Measurements from ENCODE around the gene FAM241A. TPM values are rescaled to one million over a fixed set of nuclear protein-coding genes. Genes with fewer than 3 reads are reported as not detected.

FAM241A gene
- total and polyA plus RNA-seq, 2 donors (not counting 1 experiment from before 2014, with no cell fraction given), result 1.2 to 1.7 TPM

- TF ChIP-seq EZH2 (IDR thresholded peaks at IDR 0.05; ENCODE audit: low read length, missing control alignments), result no peak
- no peak for TF ChIP-seq CTCF (conservative IDR thresholded peaks at IDR 0.05 in 1 of 2, IDR thresholded peaks at IDR 0.05 in 1 of 2; ENCODE audit: low read depth in 1 of 2, low read length in 2 of 2)
- H3K27ac ChIP-seq (ENCODE audit: insufficient read depth, low read length), result no peak overlapping the region
- no peaks in the 10 kb centered on the region for H3K36me3 ChIP-seq (ENCODE audit: control insufficient read depth, insufficient read depth, low read length)
These were observed 40.1 kb downstream of the FAM241A start for GRCh38 chr4:112185334-112185733.

GRCh38 chr4:112185740-112186670 lies 40.8 kb downstream of the FAM241A start:
- Histone ChIP-seq H3K36me3 (ENCODE audit: control insufficient read depth, insufficient read depth, low read length) (no peaks in the 10 kb centered on the region), H3K27ac (ENCODE audit: insufficient read depth, low read length) (no peak overlapping the region), H3K27me3 (ENCODE audit: control insufficient read depth, insufficient read depth, low read length) (no peaks in the 10 kb centered on the region), H3K9ac (ENCODE audit: insufficient read depth, low read length) (no peak overlapping the region), H3K4me3 (replicated peaks in 1 of 4; ENCODE audit: control extremely low read depth in 1 of 4, insufficient read depth in 1 of 4, low read depth in 3 of 4, low read length in 4 of 4) (no peak overlapping the region), H4K20me1 (ENCODE audit: control insufficient read depth, extremely low read depth, insufficient read depth, low read length) (no peaks in the 10 kb centered on the region), H3K4me1 (ENCODE audit: control insufficient read depth, extremely low read depth, insufficient read depth, low read length) (no peaks in the 10 kb centered on the region), H3K79me2 (ENCODE audit: control insufficient read depth, insufficient read depth, low read length) (no peaks in the 10 kb centered on the region), H2AFZ (ENCODE audit: low read length) (no peak overlapping the region), H3K4me2 (ENCODE audit: extremely low read depth, insufficient read depth, low read length) (no peak overlapping the region), H3K9me3 (ENCODE audit: control insufficient read depth, insufficient read depth, low read depth, low read length) (no peaks in the 10 kb centered on the region)
- peak in 1 of 2 donors; percentile 42 for DNase-seq (ENCODE audit: low read depth in 2 of 2)
- no peak for TF ChIP-seq CTCF (conservative IDR thresholded peaks at IDR 0.05 in 1 of 2, IDR thresholded peaks at IDR 0.05 in 1 of 2; ENCODE audit: low read depth in 1 of 2, low read length in 2 of 2)
- no peak for TF ChIP-seq EZH2 (IDR thresholded peaks at IDR 0.05; ENCODE audit: low read length, missing control alignments)

More at GRCh38 chr4:112185334-112185733, 40.1 kb downstream of the FAM241A start:
- no peak overlapping the region for H2AFZ ChIP-seq (ENCODE audit: low read length)
- no peaks in the 10 kb centered on the region for H3K9me3 ChIP-seq (ENCODE audit: control insufficient read depth, insufficient read depth, low read depth, low read length)
- no peak overlapping the region for H3K9ac ChIP-seq (ENCODE audit: insufficient read depth, low read length)
- no peak overlapping the region for H3K4me3 ChIP-seq (replicated peaks in 1 of 4; ENCODE audit: control extremely low read depth in 1 of 4, insufficient read depth in 1 of 4, low read depth in 3 of 4, low read length in 4 of 4)
- no peak overlapping the region for H3K4me2 ChIP-seq (ENCODE audit: extremely low read depth, insufficient read depth, low read length)
- H3K79me2 ChIP-seq (ENCODE audit: control insufficient read depth, insufficient read depth, low read length), result no peaks in the 10 kb centered on the region
- no peaks in the 10 kb centered on the region for H3K4me1 ChIP-seq (ENCODE audit: control insufficient read depth, extremely low read depth, insufficient read depth, low read length)
- no peaks in the 10 kb centered on the region for H4K20me1 ChIP-seq (ENCODE audit: control insufficient read depth, extremely low read depth, insufficient read depth, low read length)
- no peak for DNase-seq (ENCODE audit: low read depth in 2 of 2)
- H3K27me3 ChIP-seq (ENCODE audit: control insufficient read depth, insufficient read depth, low read length), result no peaks in the 10 kb centered on the region

- peak in 1 of 2 donors; percentile 62 for DNase-seq (ENCODE audit: low read depth in 2 of 2)
- no peaks in the 10 kb centered on the region for H3K27me3 ChIP-seq (ENCODE audit: control insufficient read depth, insufficient read depth, low read length)
- TF ChIP-seq CTCF (conservative IDR thresholded peaks at IDR 0.05 in 1 of 2, IDR thresholded peaks at IDR 0.05 in 1 of 2; ENCODE audit: low read depth in 1 of 2, low read length in 2 of 2) (peak; percentile 24 to 27), EZH2 (IDR thresholded peaks at IDR 0.05; ENCODE audit: low read length, missing control alignments) (no peak)
- no peaks in the 10 kb centered on the region for H3K36me3 ChIP-seq (ENCODE audit: control insufficient read depth, insufficient read depth, low read length)
- no peaks in the 10 kb centered on the region for H3K9me3 ChIP-seq (ENCODE audit: control insufficient read depth, insufficient read depth, low read depth, low read length)
- H3K4me2 ChIP-seq (ENCODE audit: extremely low read depth, insufficient read depth, low read length), result no peak overlapping the region
- H3K9ac ChIP-seq (ENCODE audit: insufficient read depth, low read length), result no peak overlapping the region
- H3K4me1 ChIP-seq (ENCODE audit: control insufficient read depth, extremely low read depth, insufficient read depth, low read length), result no peaks in the 10 kb centered on the region
- H4K20me1 ChIP-seq (ENCODE audit: control insufficient read depth, extremely low read depth, insufficient read depth, low read length), result no peaks in the 10 kb centered on the region
- H3K4me3 ChIP-seq (replicated peaks in 1 of 4; ENCODE audit: control extremely low read depth in 1 of 4, insufficient read depth in 1 of 4, low read depth in 3 of 4, low read length in 4 of 4), result no peak overlapping the region
- no peak overlapping the region for H2AFZ ChIP-seq (ENCODE audit: low read length)
- H3K27ac ChIP-seq (ENCODE audit: insufficient read depth, low read length), result no peak overlapping the region
- no peaks in the 10 kb centered on the region for H3K79me2 ChIP-seq (ENCODE audit: control insufficient read depth, insufficient read depth, low read length)
These were observed 44.5 kb downstream of the FAM241A start for GRCh38 chr4:112189754-112190153.
